IPS-18c (cell line): ENCODE data around the gene LRP1.
A peak's percentile ranks its signal among the peaks of the same experiment; 100 is the strongest.

Experiments
- H3K4me3 ChIP-seq: 2 replicates; pipeline ENCODE4 v1.7.0; 2013; ENCODE audit warnings: low read depth, mild to moderate bottlenecking, low read length, moderate library complexity; ENCODE audit not compliant: insufficient read depth
- H3K9me3 ChIP-seq: one replicate; pipeline ENCODE4 v1.6.1; 2013; ENCODE audit warnings: mild to moderate bottlenecking, low read length, moderate library complexity; ENCODE audit not compliant: control insufficient read depth, insufficient read depth

The LRP1 gene

DNA sequence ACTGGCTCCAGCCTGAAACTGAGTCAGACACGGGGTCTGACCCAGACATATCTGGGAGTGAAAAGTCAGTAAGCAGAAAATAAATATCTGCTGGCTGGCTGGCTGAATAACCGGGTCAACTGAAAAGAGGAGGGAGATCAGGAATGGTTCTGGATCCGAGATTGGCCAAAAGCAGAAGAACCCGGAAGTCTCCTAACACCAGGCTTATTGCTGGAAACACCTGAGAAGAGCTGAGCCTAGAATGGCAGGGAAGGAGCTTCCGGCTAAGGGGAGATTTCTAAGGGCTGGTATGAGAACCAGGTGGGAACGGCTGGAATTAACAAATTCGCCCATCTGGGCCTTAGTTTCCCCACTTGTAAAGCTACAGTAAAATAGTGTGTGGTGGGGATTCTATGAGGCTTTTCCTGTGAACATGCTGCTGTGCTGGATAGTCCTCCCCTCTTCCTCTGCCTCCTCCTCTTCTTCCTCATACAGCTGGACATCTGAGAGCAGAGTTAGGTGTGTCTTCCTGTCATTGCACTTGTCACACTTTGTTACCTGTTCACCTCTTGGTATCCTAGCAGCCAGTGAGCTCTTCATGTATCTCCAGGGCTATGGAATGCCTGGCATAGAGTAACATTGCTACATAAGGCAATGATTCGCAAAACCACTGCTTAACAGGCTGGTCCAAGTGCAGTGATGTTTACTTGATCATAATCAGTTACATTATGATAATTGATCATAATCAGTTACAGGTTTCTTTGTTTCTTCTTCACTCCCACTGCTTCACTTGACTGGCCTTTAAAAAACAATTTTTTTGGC is 99.2 kb downstream of the LRP1 start:
- Histone ChIP-seq H3K9me3 (peaks cover 4% of the 10 kb centered on the region), H3K4me3 (peak overlapping the region; percentile 53)

DNA sequence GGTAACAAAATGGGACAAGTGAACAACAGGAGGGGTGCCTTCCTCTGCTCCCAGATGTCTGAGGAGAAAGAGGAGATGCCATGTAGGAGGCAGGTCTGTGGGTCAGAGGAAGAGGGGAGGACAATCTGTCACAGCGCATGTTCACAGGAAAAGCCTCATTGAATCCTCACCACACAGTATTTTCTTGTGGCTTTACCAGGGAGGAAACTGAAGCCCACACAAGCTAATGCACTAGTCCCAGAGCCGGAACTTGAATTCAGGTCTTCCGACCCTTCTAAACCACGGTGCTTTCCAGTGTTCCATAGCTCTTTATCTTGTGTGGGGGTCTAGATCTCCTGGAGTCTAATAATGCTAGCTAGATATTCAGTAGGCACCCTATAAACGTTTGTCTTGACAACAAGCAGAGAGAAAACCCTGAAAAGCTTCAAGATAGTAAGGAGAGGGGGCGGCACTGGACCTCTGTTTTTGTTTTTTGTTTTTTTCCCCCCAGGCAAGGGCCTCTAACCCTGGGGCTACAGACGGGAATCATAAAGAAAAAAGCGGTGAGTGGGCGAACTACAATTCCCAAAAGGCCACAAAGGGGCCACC is 100.9 kb downstream of the LRP1 start:
- H3K9me3 ChIP-seq, result peaks cover 2% of the 10 kb centered on the region
- H3K4me3 ChIP-seq, result no peak overlapping the region; the same call in 1 of the 2 replicates

DNA sequence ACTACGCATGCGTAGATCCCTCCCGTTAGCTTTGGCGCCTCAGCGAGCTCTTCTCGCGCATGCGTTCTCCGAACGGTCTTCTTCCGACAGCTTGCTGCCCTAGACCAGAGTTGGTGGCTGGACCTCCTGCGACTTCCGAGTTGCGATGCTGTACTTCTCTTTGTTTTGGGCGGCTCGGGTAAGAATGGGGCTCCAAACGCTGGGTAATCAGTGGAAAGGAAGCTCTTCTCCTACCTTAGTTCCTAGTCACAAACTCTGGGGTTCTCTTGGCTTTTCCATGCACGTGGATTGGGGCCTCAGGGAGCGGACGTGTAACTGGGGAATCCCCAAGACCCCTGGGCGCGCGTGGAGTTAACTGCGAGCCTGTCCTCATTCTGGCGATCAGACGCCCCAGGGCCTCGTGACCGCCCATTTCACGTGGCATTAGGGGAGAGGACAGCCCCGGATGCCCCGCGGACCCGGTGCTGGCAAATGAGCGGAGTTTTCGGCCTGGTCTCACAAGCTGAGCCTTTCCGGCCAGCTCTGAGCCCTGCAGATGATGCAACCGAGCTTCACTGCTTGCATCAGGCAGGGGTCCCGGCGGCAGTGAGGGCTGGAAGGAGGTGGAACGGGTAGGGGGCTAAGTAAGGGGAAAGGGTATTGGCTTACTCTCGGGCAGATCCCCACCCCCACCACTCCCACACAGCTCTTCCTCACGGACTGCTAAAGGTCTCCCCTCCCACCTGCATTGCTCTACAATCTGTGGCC is 101.5 kb downstream of the LRP1 start, which contains the start of gene SHMT2:
Gene SHMT2, plus strand, starts transcription at position 78 of the 747 bp plus-strand sequence. Its CDS starts 68 bp downstream, at position 146.
- Histone ChIP-seq H3K4me3 (peak within 1 kb of the TSS; percentile 86), H3K9me3 (no peaks in the 10 kb centered on the region)

DNA sequence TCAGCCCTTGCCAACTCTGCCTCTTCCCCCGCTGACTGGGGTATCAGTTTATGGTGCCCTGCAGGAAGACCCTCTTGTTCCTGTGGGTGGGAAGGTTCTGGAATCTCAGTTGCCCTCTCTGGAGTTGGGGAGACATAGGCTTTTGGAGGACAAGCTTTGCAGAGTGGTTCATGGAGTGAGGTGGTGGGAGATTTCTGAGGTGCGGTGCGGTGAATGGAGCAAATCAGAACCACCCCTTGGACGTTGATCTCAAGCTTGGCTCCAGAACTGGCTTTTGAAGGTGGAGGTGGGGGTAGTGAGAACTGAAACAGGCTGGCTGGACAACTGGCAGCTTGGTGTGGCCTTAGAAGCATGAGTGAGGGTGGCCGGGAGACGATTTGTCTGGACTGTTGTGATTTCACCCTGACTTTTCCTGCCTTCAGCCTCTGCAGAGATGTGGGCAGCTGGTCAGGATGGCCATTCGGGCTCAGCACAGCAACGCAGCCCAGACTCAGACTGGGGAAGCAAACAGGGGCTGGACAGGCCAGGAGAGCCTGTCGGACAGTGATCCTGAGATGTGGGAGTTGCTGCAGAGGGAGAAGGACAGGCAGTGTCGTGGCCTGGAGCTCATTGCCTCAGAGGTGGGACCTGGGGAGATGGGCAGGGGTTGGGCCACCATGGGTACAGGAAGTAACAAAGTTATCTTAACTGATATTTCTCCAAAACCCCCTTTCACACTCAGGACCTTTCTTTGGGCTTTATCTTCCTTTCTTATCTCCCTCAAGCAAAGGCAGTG is 102.3 kb downstream of the LRP1 start:
- H3K4me3 ChIP-seq, result peak overlapping the region; percentile 86
- no peaks in the 10 kb centered on the region for H3K9me3 ChIP-seq

DNA sequence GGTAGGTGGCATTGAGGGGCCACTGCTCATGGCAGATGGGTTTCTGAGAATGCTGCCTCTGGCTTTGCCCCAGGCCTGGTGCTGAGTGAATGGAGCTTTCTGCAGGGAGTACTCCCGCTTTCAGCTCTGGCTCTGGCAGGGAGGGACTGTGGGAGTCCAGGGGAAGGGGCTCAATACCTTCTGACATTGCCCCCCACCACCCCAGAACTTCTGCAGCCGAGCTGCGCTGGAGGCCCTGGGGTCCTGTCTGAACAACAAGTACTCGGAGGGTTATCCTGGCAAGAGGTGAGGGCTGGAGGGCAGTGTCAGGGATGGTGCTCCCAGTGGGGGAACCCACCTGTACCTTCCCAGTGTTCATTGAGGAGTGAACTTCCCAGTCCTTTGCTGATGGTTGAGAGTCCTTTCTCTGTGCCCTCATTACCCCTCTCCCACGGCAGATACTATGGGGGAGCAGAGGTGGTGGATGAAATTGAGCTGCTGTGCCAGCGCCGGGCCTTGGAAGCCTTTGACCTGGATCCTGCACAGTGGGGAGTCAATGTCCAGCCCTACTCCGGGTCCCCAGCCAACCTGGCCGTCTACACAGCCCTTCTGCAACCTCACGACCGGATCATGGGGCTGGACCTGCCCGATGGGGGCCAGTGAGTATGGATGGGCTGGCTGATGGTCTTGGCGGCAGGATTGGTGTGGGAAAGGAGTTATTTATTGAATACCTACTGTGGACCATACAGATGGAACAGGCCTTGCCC is 103.2 kb downstream of the LRP1 start:
- no peak overlapping the region for H3K4me3 ChIP-seq
- no peaks in the 10 kb centered on the region for H3K9me3 ChIP-seq

DNA sequence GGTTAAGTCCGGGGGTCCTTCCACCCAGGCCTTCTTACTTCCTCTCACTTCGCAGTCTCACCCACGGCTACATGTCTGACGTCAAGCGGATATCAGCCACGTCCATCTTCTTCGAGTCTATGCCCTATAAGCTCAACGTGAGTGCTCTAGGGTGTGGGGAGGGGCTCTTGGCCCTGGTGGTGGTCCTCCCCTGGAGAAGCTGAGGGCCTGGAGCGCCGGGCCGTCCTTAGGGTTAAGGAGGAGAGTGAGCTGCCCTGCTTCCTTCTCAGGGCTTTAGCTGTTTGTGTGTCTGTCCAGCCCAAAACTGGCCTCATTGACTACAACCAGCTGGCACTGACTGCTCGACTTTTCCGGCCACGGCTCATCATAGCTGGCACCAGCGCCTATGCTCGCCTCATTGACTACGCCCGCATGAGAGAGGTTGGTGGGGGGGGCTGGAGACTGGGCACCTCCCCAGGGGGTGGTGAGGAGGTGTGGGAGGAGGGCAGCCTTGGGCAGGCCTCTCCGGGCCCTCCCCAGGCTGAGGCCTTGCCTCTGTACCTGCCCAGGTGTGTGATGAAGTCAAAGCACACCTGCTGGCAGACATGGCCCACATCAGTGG is 104.0 kb downstream of the LRP1 start:
- Histone ChIP-seq H3K9me3 (no peaks in the 10 kb centered on the region), H3K4me3 (no peak overlapping the region)

DNA sequence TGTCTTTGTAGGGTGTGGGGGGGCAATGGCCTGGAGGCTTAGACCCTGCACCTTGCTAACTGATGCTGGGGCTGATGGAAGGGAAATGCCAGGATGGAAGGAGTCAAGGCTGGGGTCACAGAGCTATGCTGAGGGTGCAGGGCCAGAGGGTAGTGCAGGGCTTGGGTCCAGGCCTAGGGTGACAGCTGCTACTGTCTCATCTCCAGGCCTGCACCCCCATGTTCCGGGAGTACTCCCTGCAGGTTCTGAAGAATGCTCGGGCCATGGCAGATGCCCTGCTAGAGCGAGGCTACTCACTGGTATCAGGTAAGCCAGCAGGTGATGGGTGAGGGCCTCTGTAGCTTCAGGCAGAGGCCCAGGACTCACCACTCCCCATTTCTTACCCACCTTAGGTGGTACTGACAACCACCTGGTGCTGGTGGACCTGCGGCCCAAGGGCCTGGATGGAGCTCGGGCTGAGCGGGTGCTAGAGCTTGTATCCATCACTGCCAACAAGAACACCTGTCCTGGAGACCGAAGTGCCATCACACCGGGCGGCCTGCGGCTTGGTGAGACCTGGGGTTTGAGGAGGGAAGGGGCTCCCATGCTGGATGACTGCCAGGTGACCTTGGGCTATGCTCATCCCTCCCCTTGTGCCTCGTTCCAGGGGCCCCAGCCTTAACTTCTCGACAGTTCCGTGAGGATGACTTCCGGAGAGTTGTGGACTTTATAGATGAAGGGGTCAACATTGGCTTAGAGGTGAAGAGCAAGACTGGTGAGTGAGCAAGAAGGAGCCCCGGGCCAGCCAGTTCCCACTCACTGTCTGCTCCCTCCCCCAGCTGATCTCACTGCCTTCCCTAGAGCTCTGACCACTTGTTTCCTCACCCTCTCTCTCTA is 105.3 kb downstream of the LRP1 start:
- no peaks in the 10 kb centered on the region for H3K9me3 ChIP-seq
- no peak overlapping the region for H3K4me3 ChIP-seq

DNA sequence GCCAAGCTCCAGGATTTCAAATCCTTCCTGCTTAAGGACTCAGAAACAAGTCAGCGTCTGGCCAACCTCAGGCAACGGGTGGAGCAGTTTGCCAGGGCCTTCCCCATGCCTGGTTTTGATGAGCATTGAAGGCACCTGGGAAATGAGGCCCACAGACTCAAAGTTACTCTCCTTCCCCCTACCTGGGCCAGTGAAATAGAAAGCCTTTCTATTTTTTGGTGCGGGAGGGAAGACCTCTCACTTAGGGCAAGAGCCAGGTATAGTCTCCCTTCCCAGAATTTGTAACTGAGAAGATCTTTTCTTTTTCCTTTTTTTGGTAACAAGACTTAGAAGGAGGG is 105.9 kb downstream of the LRP1 start:
- no peaks in the 10 kb centered on the region for H3K9me3 ChIP-seq
- H3K4me3 ChIP-seq, result no peak overlapping the region

DNA sequence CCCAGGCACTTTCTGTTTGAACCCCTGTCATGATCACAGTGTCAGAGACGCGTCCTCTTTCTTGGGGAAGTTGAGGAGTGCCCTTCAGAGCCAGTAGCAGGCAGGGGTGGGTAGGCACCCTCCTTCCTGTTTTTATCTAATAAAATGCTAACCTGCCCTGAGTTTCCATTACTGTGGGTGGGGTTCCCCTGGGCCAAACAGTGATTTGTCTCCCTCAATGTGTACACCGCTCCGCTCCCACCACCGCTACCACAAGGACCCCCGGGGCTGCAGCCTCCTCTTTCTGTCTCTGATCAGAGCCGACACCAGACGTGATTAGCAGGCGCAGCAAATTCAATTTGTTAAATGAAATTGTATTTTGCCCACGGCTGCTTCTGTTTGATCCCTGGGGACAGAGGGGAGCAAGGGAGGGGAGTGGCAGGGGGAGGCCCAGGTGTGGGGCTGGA is 106.3 kb downstream of the LRP1 start:
- Histone ChIP-seq H3K9me3 (no peaks in the 10 kb centered on the region), H3K4me3 (no peak overlapping the region)

DNA sequence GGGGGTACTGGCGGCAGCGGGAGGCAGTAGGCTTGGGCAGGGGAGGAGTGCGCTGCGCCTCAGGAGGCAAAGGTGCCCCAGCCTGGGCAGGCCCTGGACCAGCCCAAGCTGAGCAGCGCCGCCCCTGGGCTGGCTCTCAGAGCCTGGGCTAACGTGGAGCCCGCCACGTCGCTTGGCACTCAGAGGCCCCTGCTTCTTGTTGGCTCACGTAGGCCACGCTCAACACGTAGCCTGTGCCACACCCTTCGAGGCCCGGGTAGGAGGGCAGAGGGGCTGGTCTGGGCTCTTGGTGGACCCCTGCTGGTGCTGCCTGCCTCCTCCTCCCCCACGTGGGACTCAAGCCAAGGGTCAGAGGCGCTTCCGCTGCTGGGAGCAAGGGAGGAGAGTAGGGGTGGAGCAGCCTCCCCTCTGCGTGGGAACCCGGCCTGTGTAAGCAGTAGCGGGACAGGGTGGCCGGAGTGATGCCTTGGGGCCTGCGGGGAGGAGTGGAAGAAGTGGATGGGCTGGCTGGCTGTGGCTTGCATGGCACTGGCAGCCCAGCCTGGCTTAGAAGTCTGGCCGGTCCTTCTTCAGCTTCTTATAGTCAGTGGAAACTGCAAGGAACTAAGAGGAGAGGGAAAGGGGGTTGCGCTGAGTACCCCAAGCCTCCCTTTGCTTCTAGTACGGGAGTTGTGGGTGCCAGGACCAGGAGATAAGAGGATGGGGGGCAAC is 106.9 kb downstream of the LRP1 start:
- H3K4me3 ChIP-seq, result no peak overlapping the region

DNA sequence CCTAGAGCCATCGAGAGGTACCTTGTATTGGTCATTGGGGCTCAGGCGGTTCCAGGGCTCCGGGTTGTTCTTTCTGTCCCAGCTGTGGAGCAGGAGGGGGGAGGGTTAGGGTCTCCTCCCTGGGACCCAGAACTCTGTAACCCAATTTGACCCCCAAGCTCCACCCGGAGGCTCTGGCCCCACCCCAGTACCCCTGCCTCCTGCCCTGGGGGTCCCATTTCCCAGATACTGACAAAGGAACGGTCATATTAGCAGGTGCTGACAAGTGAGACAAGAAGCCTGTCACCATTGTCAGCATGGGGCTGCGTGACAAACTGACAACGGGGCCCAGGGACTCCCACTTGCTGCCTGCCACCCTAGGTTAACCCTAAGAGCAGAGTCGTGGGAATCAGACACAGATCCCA is 107.4 kb downstream of the LRP1 start:
- Histone ChIP-seq H3K9me3 (no peaks in the 10 kb centered on the region), H3K4me3 (no peak overlapping the region)

More for the DNA sequence above, 106.9 kb downstream of the LRP1 start:
- no peaks in the 10 kb centered on the region for H3K9me3 ChIP-seq

DNA sequence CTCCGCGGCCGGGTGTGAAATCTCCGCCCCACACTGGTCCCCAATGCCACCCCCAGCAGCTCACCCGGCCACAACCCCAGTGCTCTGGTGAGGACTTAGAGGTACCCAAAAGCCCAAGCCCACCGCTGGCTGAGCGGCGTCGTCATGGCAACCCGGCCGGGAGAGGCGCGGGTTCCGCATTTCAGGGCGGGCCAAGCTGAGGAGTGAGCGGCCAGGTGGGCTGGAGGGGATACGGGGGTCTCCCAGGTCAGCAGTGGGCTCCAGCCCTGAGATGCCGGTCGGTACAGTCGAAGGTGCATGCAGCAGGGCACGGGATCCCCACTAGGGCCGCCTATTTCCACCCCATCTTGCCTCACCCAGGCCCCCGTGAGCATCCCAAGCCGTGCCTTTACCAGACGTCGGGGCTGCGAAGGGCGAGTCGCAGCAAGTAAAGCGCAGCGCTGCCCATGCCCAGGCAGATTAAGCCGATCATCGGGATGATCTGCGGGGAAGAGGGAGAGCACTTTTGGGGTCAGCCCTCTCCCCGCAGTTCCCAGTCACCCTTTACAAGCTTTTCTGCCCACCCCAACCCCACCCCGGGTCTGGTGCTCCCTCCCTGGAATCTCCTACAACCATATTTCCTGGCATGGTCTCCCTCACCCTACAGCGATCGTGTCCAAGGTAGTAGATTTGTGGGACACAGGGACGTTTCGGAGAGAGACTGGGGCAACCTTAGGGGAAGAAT is 108.1 kb downstream of the LRP1 start:
- no peaks in the 10 kb centered on the region for H3K9me3 ChIP-seq
- no peak overlapping the region; the same call in 1 of the 2 replicates for H3K4me3 ChIP-seq

DNA sequence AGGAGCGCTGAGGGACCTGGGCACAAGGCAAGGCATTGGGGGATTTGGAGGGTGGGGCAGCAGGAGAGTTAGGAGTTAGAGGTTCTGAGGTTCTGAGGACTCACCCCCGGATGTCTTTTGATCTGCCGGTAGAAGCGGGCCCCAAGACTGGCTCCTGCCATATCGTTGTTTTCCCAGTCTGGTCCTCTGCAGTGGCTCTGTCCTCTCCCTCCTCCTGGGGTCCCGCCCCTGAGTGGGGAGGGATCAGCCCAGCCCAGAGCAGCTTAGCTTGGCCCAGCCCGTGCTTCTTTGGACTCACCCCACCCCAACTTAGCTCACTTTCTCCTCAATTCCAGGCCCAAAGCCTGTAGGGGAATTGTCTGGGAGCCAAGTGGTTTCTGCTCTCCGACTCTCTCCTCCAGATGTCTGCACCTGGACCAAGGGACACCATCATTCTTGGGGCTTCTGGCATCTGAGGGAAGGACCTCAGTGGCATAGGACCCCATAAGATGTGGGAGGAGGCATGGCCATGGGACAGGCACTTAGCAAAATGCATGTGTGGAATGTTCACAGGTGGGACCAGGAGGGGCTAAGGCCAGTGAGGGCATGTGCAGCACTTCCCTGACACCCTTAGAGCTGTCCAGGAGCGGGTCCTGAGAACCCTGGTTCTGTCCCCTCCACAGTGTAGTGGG is 108.8 kb downstream of the LRP1 start:
- no peak overlapping the region; the same call in 1 of the 2 replicates for H3K4me3 ChIP-seq

DNA sequence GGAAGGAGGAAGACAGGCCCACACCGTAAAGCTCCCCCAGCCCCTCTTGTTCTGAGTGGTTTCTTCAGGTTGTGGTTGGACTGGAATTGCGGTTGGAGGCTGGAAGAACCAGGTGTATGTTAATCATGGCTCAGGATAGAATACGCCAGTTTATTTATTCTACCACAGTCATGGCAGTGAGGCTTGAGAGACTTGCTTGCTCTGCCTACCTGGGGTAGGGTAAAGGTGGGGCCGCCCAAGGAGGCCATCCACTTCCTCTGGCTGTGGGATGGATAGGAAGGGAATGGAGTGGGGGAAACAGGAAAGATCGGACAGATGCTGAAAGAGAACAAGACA is 109.3 kb downstream of the LRP1 start:
- no peaks in the 10 kb centered on the region for H3K9me3 ChIP-seq
- 0 out of 2 replicates have a peak overlapping the region, but pooled peaks have one; percentile 65 for H3K4me3 ChIP-seq

More for the DNA sequence above, 108.8 kb downstream of the LRP1 start:
- H3K9me3 ChIP-seq, result no peaks in the 10 kb centered on the region
